ENCODE measurements around the gene RABIF.
"Not testable (repeated sequence)": the region's sequence is repeated elsewhere in the genome, so short reads cannot be mapped to it uniquely, and the experiment has no call there.

RABIF gene

GRCh38 chr1:202888531-202889360, at the start of gene RABIF:
RABIF (minus strand) TSS chr1:202889149; CDS start chr1:202889098, 51 bp downstream.
- DNase-seq: peak; percentile 98

DNA sequence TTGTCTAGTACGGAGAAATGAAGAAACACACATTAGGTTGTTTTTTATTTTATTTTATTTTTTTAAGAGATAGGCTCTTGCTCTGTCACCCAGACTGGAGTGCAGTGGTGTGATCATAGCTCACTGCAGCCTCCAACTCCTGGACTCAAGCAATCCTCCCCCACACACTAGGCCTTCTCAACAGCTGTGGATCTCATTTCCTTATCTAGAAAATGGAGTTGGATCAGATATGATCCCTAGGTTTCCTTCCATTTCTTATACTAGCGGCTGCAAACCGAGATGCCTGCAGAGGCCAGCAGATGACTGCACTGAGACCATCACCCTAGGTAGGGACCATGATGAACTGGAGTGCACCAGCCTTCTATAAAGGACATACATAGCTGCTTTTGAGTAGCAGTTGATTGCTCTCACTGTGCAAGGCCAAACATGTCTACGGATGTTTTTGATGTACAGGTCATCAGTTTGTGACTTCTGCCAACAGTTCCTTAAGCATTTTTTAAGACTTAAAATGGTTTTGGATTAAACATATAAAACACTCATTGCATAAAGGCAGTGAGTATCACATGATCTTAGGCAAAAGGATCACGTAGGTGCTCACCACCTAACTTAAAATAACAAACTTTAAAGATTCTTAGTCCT, 49.5 kb upstream of the RABIF start:
- DNase-seq: no peak

- not testable (repeated sequence) for DNase-seq
These were observed 47.5 kb upstream of the RABIF start for GRCh38 chr1:202936409-202936808.

DNA sequence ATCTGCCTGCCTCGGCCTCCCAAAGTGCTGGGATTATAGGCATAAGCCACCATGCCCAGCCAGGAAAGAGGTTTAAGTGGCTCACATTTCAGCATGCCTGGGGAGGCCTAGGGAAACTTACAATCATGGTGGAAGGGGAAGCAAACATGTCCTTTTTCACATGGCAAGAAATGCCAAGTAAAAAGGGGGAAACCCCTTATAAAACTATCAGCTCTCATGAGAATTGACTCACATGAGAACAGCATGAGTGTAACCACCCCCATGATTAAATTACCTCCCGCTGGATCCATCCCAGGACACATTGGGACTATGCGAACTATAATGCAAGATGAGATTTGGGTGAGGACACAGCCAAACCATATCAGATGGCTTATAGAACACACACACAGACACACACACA, 46.9 kb upstream of the RABIF start:
- no peak for DNase-seq

GRCh38 chr1:202934755-202935154, 45.8 kb upstream of the RABIF start:
- DNase-seq: no peak

DNA sequence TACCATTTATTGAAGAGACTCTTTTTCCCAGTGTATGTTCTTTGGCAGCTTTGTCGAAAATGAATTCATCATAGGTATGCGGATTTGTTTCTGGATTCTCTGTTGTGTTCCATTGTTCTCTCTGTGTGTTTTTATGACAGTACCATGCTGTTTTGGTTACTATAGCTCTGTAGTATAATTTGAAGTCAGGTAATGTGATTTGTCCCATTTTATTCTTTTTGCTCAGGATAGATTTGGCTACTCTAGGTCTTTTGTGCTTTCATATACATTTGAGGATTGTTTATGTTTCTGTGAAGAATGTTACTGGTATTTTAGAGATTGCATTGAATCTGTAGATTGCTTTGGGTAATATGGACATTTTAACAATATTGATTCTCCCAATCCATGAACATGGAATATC, 43.5 kb upstream of the RABIF start:
- DNase-seq: no peak

DNA sequence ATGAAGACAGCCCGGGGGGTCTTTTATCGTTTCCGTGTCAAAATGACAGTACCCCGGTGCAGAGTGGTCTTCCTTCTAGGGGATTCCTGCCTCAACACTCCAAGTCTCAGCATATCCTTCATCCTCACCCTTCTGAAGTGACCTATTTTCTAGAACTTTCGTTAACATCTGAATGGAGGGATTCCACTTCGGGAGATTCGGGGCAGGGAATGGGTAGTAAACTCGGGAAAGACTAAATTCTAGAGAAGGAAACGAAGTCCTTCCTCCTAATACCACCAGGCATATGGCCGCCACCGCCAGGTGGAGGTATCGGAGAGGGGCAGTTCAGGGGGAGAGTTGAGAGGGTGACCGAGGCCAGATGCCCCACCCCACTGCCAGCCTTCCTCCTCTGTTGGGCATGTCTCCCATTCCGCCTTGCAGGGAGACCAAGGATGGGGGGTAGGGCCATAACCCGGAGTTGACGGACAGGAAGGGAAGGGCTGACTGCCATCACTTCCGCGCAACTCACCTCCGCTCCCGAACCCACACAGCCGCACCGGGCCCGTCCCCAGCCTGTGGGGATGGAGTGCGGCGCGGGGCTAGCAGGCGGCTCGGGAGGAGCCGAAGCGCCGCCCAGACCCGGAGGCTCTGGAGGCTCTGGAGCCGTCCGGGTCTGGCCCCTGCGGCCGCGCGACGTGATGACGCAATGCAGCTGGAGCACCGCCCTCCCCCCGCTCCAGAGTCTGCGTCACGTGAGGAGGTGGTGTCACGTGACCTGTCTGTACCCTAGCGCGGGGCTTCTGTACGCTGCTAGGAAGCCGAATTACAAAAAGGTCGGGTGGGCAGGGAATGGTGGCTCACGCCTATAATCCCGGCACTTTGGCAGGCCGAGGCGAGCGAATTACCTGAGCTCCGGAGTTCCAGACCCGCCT, 37.9 kb upstream of the RABIF start, which contains the start of gene KLHL12:
TSS of gene KLHL12 (minus strand) at position 654 of the 911 bp plus-strand sequence. CDS start 2,072 bp downstream, outside the sequence.
- DNase-seq: peak; percentile 94

- DNase-seq: no peak
These were observed 34.6 kb upstream of the RABIF start for GRCh38 chr1:202923533-202923932.

DNA sequence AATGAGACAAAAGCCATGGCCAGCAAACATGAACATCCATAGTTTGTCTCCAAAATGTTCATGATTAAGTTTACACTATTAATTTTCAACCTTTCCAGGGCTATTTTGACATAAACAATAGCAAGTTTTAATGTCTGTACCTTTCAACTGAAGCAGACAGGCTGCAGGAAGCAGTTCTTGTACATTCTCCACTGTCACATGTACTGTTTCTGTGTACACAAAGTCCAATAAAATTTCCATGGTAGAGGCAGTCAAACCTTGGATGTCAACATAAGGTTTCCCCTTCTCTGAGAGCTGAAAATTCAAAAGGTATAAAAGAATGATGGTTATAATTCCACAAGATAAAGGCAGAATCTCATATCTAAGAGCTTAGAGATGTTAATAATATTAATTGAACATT, 30.7 kb upstream of the RABIF start:
- DNase-seq: no peak

DNA sequence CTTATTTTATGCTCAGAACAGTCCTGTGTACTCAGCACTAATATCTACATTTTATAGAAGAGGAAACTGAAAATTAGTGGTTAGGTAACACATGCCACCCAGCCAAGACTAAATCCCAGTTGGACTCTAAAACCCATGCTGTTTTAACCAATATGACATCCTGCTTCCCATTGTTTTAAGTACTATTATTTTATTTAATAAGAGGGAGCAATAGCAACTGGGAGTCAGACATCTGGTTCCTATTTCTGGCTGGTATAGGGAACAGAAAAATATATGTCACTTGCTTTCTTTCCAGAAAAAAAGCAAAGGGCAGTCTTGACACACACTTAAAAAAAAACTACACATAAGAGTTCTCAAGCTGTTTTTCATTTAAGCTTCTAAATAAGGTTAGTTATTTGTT, 26.2 kb upstream of the RABIF start:
- no peak for DNase-seq

- not testable (repeated sequence) for DNase-seq
These were observed 23.5 kb upstream of the RABIF start for GRCh38 chr1:202912476-202912875.

DNA sequence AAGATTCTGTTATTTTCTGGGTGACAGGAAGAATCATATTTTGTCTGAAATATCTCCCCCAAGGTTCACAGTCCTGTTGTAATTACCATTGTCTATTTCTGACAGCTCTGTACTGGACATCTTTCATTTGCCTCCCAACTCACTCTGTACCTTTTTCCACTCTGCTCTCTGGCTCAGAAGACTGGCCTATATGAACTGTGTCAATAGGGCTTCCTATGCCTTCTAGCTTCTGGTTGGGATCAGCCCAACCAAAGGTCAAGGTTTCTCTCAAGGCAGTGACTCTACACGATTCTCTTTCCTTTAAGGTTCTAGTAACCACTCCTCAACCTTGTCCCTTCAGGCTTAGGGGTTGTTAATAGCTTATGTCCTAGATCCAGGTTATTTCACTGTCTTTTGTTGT, 20.5 kb upstream of the RABIF start:
- DNase-seq: no peak

DNA sequence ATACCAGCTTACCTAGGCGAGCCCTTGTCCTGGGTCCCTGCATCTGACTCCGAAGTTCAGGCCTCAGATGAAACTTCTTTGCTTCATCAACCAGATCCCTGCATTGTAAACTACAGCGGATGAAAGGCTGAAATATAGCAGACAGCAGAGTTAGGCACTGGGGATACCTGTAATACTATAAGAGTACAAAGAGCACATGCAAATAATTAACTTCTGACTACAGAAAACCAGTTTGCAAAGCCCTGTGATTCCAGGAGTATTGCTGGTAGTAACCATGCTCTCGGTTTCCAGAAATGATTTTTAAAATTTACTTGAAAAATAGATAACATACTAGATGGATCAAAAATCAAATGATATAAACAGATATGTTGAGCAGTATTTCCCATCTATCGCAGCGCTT, 20.0 kb upstream of the RABIF start:
- DNase-seq: no peak

GRCh38 chr1:202905331-202905730, 16.4 kb upstream of the RABIF start:
- no peak for DNase-seq

DNA sequence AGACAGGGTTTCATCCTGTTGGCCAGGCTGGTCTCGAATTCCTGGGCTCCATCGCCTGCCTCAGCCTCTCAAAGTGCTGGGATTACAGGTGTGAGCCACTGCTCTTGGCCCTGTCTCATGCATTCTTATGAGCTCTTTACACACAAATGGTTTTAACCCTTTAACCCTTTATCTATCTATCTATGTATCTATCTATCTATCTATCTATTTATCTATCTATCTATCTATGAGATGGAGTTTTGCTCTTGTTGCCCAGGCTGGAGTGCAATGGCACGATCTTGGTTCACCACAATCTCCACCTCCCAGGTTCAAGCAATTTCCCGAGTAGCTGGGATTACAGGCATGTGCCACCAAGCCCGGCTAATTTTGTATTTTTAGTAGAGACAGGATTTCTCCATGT, 14.9 kb upstream of the RABIF start:
- DNase-seq: not testable (repeated sequence)

DNA sequence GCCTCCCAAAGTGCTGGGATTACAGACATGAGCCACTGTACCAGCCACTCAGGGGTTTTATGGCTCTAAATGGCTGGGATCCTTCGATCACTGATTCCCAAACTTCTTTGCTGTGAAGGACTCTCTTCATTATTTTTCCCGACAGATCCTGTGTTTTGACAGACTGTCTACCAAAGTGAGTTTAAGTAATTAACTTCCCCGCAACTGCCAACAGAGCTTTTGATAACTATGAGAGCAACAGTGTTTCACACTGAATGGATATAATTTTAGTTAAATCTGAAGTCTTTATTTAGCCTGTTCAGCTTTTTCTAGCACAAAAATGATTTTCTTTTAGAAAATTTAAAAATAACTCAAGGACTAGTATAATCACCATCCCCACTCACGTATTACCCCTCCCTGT, 12.6 kb upstream of the RABIF start:
- no peak for DNase-seq

DNA sequence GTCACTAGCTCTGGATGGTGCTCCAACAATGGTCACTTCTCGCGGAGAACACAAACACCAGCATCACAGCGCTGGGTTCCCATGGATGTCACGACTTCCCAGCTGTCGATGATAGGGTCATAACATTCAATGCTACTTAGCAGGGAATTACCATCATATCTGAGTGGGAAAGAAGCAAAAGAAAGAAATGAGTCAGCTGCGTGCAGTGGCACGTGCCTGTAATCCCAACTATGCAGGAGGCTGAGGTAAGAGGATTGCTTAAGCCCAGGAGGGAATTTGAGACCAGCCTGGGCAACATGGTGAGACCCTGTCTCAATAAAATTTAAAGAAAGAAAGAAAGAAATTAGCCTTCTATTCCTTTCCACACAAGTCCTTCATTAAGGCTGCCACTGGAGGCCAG, 3.6 kb upstream of the RABIF start:
- no peak for DNase-seq

DNA sequence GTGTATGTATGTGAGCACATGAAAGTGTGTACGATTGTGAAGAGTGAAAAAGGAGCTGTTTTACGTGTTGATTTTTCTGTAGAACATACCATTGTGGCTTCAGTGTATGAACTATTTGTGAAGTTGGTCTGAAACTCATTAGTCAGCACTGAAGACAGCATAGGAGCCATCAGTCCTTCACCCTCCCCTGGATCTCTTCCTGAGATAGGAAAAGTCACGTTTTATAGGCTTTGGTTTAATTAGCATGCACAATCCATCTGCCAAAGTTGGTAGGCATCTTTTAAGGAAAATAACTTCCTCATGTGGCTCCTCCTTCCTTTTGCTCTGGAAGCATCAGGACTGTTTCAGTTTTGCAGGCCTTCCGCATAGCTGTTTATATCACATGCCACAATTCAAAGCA, 1.4 kb upstream of the RABIF start:
- DNase-seq: no peak

DNA sequence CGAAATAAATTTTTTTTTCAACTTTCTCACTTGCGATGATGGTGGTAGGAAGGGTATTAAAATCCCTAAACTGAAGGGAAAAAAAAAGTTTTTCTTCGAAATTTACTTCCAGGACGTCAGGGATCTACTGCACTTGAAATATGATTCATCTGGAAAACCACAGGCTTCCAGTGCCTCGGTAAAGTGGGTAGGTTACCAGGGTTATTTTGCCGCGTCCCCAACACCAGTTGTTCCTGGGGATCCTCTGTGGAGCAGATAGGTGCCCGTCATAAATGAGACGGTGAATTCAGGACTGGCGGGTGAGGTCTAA, 773 bp downstream of the RABIF start:
- no peak for DNase-seq

GRCh38 chr1:202880961-202881460, 7.9 kb downstream of the RABIF start:
- DNase-seq: no peak

DNA sequence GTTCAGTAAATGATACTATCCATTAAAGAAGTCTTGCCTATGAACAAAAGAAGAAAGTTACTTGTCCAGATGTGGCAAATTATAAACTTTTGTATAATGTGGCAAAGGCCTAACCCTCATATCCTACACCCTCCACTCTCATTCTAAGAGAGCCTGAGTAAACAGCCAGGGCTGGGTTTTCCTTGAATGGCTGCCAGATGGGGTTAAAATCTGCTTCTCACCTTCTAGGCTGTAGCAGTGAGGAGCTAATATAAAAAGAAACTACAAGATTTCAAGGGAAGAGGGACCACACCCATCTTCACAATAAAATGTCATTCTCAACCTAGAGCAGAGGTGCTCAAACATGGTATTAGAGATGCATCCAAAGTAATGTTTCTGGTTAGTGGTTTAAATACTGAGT, 8.9 kb downstream of the RABIF start:
- no peak for DNase-seq

DNA sequence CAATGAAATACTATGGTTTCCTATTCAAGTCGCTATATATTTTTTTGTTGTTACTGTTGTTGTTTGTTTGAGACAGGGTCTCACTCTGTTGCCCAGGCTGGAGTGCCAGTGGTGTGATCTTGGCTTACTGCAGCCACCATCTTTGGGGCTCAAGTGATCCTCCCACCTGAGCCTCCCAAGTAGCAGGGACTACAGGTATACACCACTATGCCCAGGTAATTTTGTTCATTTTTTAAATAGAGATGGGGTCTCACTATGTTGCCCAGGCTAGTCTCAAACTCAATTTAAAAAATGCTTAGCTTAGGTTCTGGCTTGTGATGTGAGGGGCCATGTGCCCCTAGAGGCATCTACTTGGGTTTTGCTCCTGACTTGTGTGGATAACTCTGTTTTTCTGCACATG, 9.8 kb downstream of the RABIF start:
- no peak for DNase-seq

DNA sequence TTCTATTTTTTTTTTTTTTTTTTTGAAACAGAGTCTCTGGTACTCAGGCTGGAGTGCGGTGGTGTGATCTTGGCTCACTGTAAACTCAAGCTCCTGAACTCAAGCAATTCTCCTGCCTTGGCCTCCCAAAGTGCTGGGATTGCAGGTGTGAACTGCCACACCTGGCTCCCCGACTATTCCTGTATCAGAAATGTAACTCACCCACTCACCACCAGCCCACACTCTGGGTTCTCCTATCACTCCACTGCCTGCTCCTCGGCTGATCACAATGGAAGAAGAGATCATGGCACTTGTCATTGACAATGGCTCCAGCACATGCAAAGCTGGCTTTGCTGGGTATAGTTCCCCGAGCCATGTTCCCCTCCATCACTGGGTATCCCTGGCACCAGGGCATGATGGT, 15.9 kb downstream of the RABIF start:
- no peak for DNase-seq

Measured in CD4-positive, alpha-beta T cell treated with Interleukin-1 beta for 1 hour (primary cell).